H9 (cell line): ENCODE results near the gene ITGAX. TPM values are rescaled to one million over a fixed set of nuclear protein-coding genes. Genes with fewer than 3 reads are reported as not detected.

Experiments
- DNase-seq: peaks from one replicate; pipeline ENCODE4 v3.0.0-alpha.2; 2017
- H2AFZ ChIP-seq: one replicate; pipeline ENCODE4 v1.6.1; 2013; ENCODE audit warnings: mild to moderate bottlenecking, low read length, control low read depth, moderate library complexity
- H2AK5ac ChIP-seq: 2 replicates; pipeline ENCODE4 v1.6.1; 2013; ENCODE audit warnings: low read length, control low read depth, mixed read lengths; ENCODE audit not compliant: insufficient read length
- H2BK120ac ChIP-seq: one replicate; pipeline ENCODE4 v1.6.1; 2013; ENCODE audit warnings: low read depth, mild to moderate bottlenecking, low read length, control low read depth, inconsistent platforms; ENCODE audit not compliant: poor library complexity, severe bottlenecking
- H2BK12ac ChIP-seq: 2 replicates; pipeline ENCODE4 v1.6.1; 2013; ENCODE audit warnings: low read length, control low read depth, mixed read lengths, low read depth; ENCODE audit not compliant: insufficient read length
- H2BK15ac ChIP-seq: 2 replicates; pipeline ENCODE4 v1.6.1; 2013; ENCODE audit warnings: low read depth, low read length, control low read depth
- H2BK20ac ChIP-seq: one replicate; pipeline ENCODE4 v1.6.1; 2013; ENCODE audit warnings: low read depth, mild to moderate bottlenecking, low read length, control low read depth, inconsistent platforms; ENCODE audit not compliant: poor library complexity, severe bottlenecking
- H2BK5ac ChIP-seq: 2 replicates; pipeline ENCODE4 v1.6.1; 2013; ENCODE audit warnings: low read length, control low read depth, mixed read lengths; ENCODE audit not compliant: insufficient read length
- H3K14ac ChIP-seq: 2 replicates; pipeline ENCODE4 v1.6.1; 2013; ENCODE audit warnings: low read length, control low read depth; ENCODE audit not compliant: insufficient read depth
- H3K18ac ChIP-seq: 2 replicates; pipeline ENCODE4 v1.6.1; 2013; ENCODE audit warnings: low read depth, mild to moderate bottlenecking, mixed read lengths, low read length, control low read depth; ENCODE audit not compliant: insufficient read length
- H3K23ac ChIP-seq: 2 replicates; pipeline ENCODE4 v1.6.1; 2013; ENCODE audit warnings: low read length, control low read depth, mixed read lengths, low read depth; ENCODE audit not compliant: insufficient read length
- H3K23me2 ChIP-seq: 2 replicates; pipeline ENCODE4 v1.6.1; 2013; ENCODE audit warnings: low read depth, mild to moderate bottlenecking, mixed read lengths, low read length, control low read depth; ENCODE audit not compliant: insufficient read length, poor library complexity, severe bottlenecking
- H3K27ac ChIP-seq: 2 replicates; pipeline ENCODE4 v1.5.1; 2013; ENCODE audit warnings: low read length, control low read depth, mixed read lengths, low read depth; ENCODE audit not compliant: insufficient read length
- H3K27me3 ChIP-seq: 2 replicates; pipeline ENCODE4 v1.6.1; 2013; ENCODE audit warnings: low read length, control low read depth, inconsistent platforms; ENCODE audit not compliant: insufficient read depth
- H3K4ac ChIP-seq: 2 replicates; pipeline ENCODE4 v1.6.1; 2013; ENCODE audit warnings: low read depth, mild to moderate bottlenecking, control low read depth, inconsistent platforms, low read length, moderate library complexity
- H3K4me1 ChIP-seq: 2 replicates; pipeline ENCODE4 v1.6.1; 2013; ENCODE audit warnings: low read length, control low read depth, inconsistent platforms; ENCODE audit not compliant: insufficient read depth
- H3K4me2 ChIP-seq: 2 replicates; pipeline ENCODE4 v1.6.1; 2013; ENCODE audit warnings: low read length, control low read depth, mixed read lengths; ENCODE audit not compliant: insufficient read length, insufficient read depth
- H3K56ac ChIP-seq: 2 replicates; pipeline ENCODE4 v1.6.1; 2013; ENCODE audit warnings: low read depth, mild to moderate bottlenecking, mixed read lengths, low read length, control low read depth; ENCODE audit not compliant: insufficient read length
- H3K79me1 ChIP-seq: 2 replicates; pipeline ENCODE4 v1.6.1; 2013; ENCODE audit warnings: low read depth, mild to moderate bottlenecking, moderate library complexity, low read length, control low read depth, inconsistent platforms; ENCODE audit not compliant: insufficient read depth, poor library complexity, severe bottlenecking
- H3K79me2 ChIP-seq: 2 replicates; pipeline ENCODE4 v1.6.1; 2013; ENCODE audit warnings: low read length, control low read depth, inconsistent platforms; ENCODE audit not compliant: insufficient read depth
- H3K9ac ChIP-seq: 2 replicates; pipeline ENCODE4 v1.6.1; 2013; ENCODE audit warnings: low read length, control low read depth, mixed read lengths; ENCODE audit not compliant: insufficient read length; ENCODE audit errors: extremely low read depth
- H3K9me3 ChIP-seq: one replicate; pipeline ENCODE4 v1.6.1; 2013; ENCODE audit warnings: low read depth, low read length, inconsistent platforms; ENCODE audit not compliant: control insufficient read depth
- H3T11ph ChIP-seq: one replicate; pipeline ENCODE4 v1.6.1; 2013; ENCODE audit warnings: mild to moderate bottlenecking, low read length, control low read depth, inconsistent platforms
- H4K20me1 ChIP-seq: one replicate; pipeline ENCODE4 v1.6.1; 2013; ENCODE audit not compliant: control insufficient read depth, insufficient read length, insufficient read depth
- H4K5ac ChIP-seq: 2 replicates; pipeline ENCODE4 v1.6.1; 2013; ENCODE audit warnings: low read depth, mild to moderate bottlenecking, mixed read lengths, low read length, control low read depth; ENCODE audit not compliant: insufficient read length
- H4K8ac ChIP-seq: replicated peaks from 2 replicates; pipeline ENCODE4 v1.6.1; 2013; ENCODE audit warnings: low read length, control low read depth, mixed read lengths, low read depth; ENCODE audit not compliant: insufficient read length
- H4K91ac ChIP-seq: 2 replicates; pipeline ENCODE4 v1.6.1; 2013; ENCODE audit warnings: low read depth, mild to moderate bottlenecking, moderate library complexity, mixed read lengths, low read length, control low read depth; ENCODE audit not compliant: insufficient read length
- H3K27ac Mint-ChIP-seq, 3 experiments: 2 replicates in 2 of 3; 3 replicates in 1 of 3; pipeline ENCODE4 v1.8.0; 2020 to 2021; ENCODE audit warnings: mixed read lengths in 3 of 3, mild to moderate bottlenecking in 1 of 3, moderate library complexity in 1 of 3
- H3K27me3 Mint-ChIP-seq: 2 replicates; pipeline ENCODE4 v1.8.0; 2021; ENCODE audit warnings: low read depth, mild to moderate bottlenecking, moderate library complexity, mixed read lengths
- H3K36me3 Mint-ChIP-seq, 3 experiments: 2 replicates in 2 of 3; 3 replicates in 1 of 3; pipeline ENCODE4 v1.8.0; 2020 to 2021; ENCODE audit warnings: low read depth in 3 of 3, mixed read lengths in 3 of 3; ENCODE audit not compliant: insufficient read depth in 1 of 3
- H3K4me1 Mint-ChIP-seq, 2 experiments: 2 replicates each; pipeline ENCODE4 v1.8.0; 2020; ENCODE audit warnings: mixed read lengths in 2 of 2
- H3K4me3 Mint-ChIP-seq, 2 experiments: 2 replicates in 1 of 2; 3 replicates in 1 of 2; pipeline ENCODE4 v1.8.0; 2020 to 2021; ENCODE audit warnings: mild to moderate bottlenecking in 2 of 2, mixed read lengths in 2 of 2, moderate library complexity in 1 of 2
- H3K9me3 Mint-ChIP-seq, 2 experiments: 2 replicates in 1 of 2; 3 replicates in 1 of 2; pipeline ENCODE4 v1.8.0; 2020; ENCODE audit warnings: mild to moderate bottlenecking in 2 of 2, mixed read lengths in 2 of 2, moderate library complexity in 1 of 2
- WGBS: extraction: QIAGEN DNeasy Blood & Tissue Kit; methylation state at CpG from one replicate; pipeline ENCODE4 v1.1.7; 2013; ENCODE audit warnings: missing lambda C conversion rate, low lambda C conversion rate, mixed read lengths; ENCODE audit not compliant: insufficient read length; ENCODE audit errors: extremely low coverage; 5-methylcytosine and 5-hydroxymethylcytosine counted together
- total RNA-seq: library from RNA; stranded (reverse); gene quantifications from 2 replicates; pipeline ENCODE4 v1.2.1, GENCODE V29; 2021
- TF ChIP-seq, protein P1 (sequence below): fragments of 200-600 bp; sonication (generic); conservative IDR thresholded peaks from 3 replicates; pipeline ENCODE4 v1.8.0; 2021; ENCODE audit warnings: antibody characterized with exemption, mild to moderate bottlenecking

The ITGAX gene
- total RNA-seq, 1 experiment from 2014 or later: 0.28 TPM

DNA sequence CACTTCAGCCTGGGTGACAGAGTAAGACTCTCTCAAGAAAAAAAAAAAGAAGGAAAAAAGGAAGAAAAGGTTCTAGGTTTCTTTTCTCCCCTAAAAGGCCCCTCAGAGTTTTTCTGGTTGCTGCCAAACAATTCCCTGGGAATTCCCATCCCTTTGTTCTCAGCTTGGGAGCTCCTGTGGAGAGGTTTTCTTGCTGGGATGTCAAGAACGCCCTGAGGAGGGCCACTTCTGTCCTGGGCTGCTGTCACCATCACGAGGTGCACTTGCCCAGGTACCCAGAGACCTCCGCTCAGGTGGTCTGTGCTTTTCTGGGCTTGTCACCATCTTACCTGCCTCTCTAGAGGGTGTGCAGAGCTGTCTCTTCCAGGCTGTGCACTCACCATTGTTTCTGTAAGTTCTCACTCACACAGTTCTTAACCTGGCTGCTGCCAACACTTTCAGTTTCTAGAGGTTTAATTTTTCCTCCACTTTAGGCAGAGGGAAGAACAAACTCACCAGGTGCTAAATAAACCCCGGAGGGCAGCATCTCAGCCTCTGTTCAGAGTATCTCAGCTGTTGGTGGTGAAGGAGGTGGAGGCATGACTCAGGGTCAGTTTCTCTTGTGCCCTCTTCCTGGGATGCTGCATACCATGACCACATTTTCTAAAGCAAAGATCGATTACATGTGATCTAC, 75.5 kb downstream of the ITGAX start:
- Histone ChIP-seq H2AK5ac (no peak overlapping the region), H4K5ac (no peak overlapping the region), H4K91ac (no peak overlapping the region), H2BK5ac (no peak overlapping the region), H2BK120ac (no peak overlapping the region), H2BK20ac (no peak overlapping the region), H3K56ac (no peak overlapping the region), H3K27me3 (peaks cover 8% of the 10 kb centered on the region; the same call in 1 of the 2 replicates), H3K79me1 (no peaks in the 10 kb centered on the region), H3K4me2 (no peak overlapping the region), H3K18ac (no peak overlapping the region), H3K27ac (no peak overlapping the region), H3K9me3 (no peaks in the 10 kb centered on the region), H3K23ac (no peak overlapping the region), H4K20me1 (no peaks in the 10 kb centered on the region), H3K4me1 (no peaks in the 10 kb centered on the region), H3K9ac (no peak overlapping the region), H2AFZ (no peak overlapping the region), H4K8ac (no peak overlapping the region), H2BK12ac (no peak overlapping the region), H3T11ph (no peak overlapping the region), H3K79me2 (no peaks in the 10 kb centered on the region), H3K23me2 (no peaks in the 10 kb centered on the region), H2BK15ac (no peak overlapping the region), H3K4ac (no peak overlapping the region), H3K14ac (no peak overlapping the region)
- no peak overlapping the region; a peak in 1 of 7 replicates for H3K27ac Mint-ChIP-seq
- H3K9me3 Mint-ChIP-seq: no peaks in the 10 kb centered on the region; a peak in 1 of 5 replicates
- H3K4me1 Mint-ChIP-seq: peaks cover 5 to 9% of the 10 kb centered on the region in 2 experiments; a peak in 3 of 4 replicates
- peaks cover 2% of the 10 kb centered on the region; the same call in 1 of the 2 replicates for H3K27me3 Mint-ChIP-seq
- TF ChIP-seq, protein P1, sequence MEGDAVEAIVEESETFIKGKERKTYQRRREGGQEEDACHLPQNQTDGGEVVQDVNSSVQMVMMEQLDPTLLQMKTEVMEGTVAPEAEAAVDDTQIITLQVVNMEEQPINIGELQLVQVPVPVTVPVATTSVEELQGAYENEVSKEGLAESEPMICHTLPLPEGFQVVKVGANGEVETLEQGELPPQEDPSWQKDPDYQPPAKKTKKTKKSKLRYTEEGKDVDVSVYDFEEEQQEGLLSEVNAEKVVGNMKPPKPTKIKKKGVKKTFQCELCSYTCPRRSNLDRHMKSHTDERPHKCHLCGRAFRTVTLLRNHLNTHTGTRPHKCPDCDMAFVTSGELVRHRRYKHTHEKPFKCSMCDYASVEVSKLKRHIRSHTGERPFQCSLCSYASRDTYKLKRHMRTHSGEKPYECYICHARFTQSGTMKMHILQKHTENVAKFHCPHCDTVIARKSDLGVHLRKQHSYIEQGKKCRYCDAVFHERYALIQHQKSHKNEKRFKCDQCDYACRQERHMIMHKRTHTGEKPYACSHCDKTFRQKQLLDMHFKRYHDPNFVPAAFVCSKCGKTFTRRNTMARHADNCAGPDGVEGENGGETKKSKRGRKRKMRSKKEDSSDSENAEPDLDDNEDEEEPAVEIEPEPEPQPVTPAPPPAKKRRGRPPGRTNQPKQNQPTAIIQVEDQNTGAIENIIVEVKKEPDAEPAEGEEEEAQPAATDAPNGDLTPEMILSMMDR: no peak
- no CpG with 5 or more reads among the region's 5 CpGs for WGBS
- H3K4me3 Mint-ChIP-seq: no peak overlapping the region; a peak in 1 of 5 replicates
- no peaks in the 10 kb centered on the region for H3K36me3 Mint-ChIP-seq
- no peak for DNase-seq

Other genes starting within 250 kb of the ITGAX start
- 55.7 and 57.0 TPM in 2 replicates for gene BCKDK, start 246.8 kb upstream of the ITGAX start, total RNA-seq
- gene KAT8, start 237.5 kb upstream of the ITGAX start, total RNA-seq: 52.1 and 53.4 TPM in 2 replicates
- 64.0 and 65.0 TPM in 2 replicates for gene PRSS8, start 219.4 kb upstream of the ITGAX start, total RNA-seq
- 0.66 and 0.72 TPM in 2 replicates for gene PRSS36, start 205.1 kb upstream of the ITGAX start, total RNA-seq
- 953 and 1,034 TPM in 2 replicates for gene FUS, start 175.0 kb upstream of the ITGAX start, total RNA-seq
- gene PYCARD, start 152.4 kb upstream of the ITGAX start, total RNA-seq: 37.5 and 38.5 TPM in 2 replicates
- gene TRIM72, start 141.1 kb upstream of the ITGAX start, total RNA-seq: 1.2 and 1.3 TPM in 2 replicates
- gene PYDC1, start 138.0 kb upstream of the ITGAX start, total RNA-seq: 0.70 and 2.1 TPM in 2 replicates
- 0.18 and 0.33 TPM in 2 replicates for gene ITGAM, start 95.2 kb upstream of the ITGAX start, total RNA-seq
- gene ITGAD, start 38.2 kb downstream of the ITGAX start, total RNA-seq: not detected in 2 replicates
- not detected in 2 replicates for gene COX6A2, start 73.2 kb downstream of the ITGAX start, total RNA-seq
- gene ZNF843, start 87.6 kb downstream of the ITGAX start, total RNA-seq: 0.22 and 0.37 TPM in 2 replicates
- 18.5 and 18.7 TPM in 2 replicates for gene ARMC5, start 104.3 kb downstream of the ITGAX start, total RNA-seq
- gene TGFB1I1, start 117.0 kb downstream of the ITGAX start, total RNA-seq: 15.4 and 15.5 TPM in 2 replicates
- 0.52 and 1.3 TPM in 2 replicates for gene SLC5A2, start 127.9 kb downstream of the ITGAX start, total RNA-seq
- gene RUSF1, start 153.2 kb downstream of the ITGAX start, total RNA-seq: 33.4 and 33.6 TPM in 2 replicates
- 1.6 TPM in 1 of 2 replicates, not detected in the other for gene AHSP, start 172.7 kb downstream of the ITGAX start, total RNA-seq